H1 (cell line): Measurements from ENCODE around the gene SLC25A4. TPM values are rescaled to one million over a fixed set of nuclear protein-coding genes. Genes with fewer than 3 reads are reported as not detected.

Source experiments
- CTCF ChIA-PET: fragments of 300-600 bp; sonication (Branson Sonifier 250); formaldehyde crosslinking; loops from one replicate; lab custom pipeline; 2021; ENCODE audit not compliant: partially characterized antibody; lab: Charles Lee
- POLR2A ChIA-PET: fragments of 300-600 bp; sonication (Branson Sonifier 250); formaldehyde crosslinking; loops from one replicate; lab custom pipeline; 2021; ENCODE audit warnings: inconsistent platforms; ENCODE audit not compliant: partially characterized antibody; lab: Charles Lee
- DNase-seq, 2 experiments: peaks; one replicate each; pipeline versions ENCODE4 v3.0.0 to v3.0.0-alpha.2; 2010 to 2022; ENCODE audit warnings: low spot score in 2 of 2, low read depth in 1 of 2, mixed read lengths in 1 of 2
- FAIRE-seq: peaks from 2 replicates; lab custom pipeline; 2011; peaks lifted over from hg19 to GRCh38; lab: Jason Lieb, UNC
- H2AFZ ChIP-seq: 2 replicates; pipeline ENCODE4 v1.8.1; 2012; ENCODE audit warnings: low read length, inconsistent platforms
- H2AK5ac ChIP-seq: 2 replicates; pipeline ENCODE4 v1.6.1; 2013; ENCODE audit warnings: low read depth, low read length
- H2BK120ac ChIP-seq: replicated peaks from 2 replicates; pipeline ENCODE3; 2013; ENCODE audit warnings: low read depth, low read length, inconsistent platforms
- H2BK12ac ChIP-seq: 2 replicates; pipeline ENCODE4 v1.6.1; 2013; ENCODE audit warnings: low read depth, low read length
- H2BK15ac ChIP-seq: 2 replicates; pipeline ENCODE4 v1.6.1; 2013; ENCODE audit warnings: low read length
- H2BK20ac ChIP-seq: 2 replicates; pipeline ENCODE4 v1.6.1; 2013; ENCODE audit warnings: low read length
- H2BK5ac ChIP-seq: 2 replicates; pipeline ENCODE4 v1.6.1; 2013; ENCODE audit warnings: low read depth, low read length
- H3K14ac ChIP-seq: 2 replicates; pipeline ENCODE4 v1.6.1; 2013; ENCODE audit warnings: inconsistent platforms; ENCODE audit not compliant: insufficient read length
- H3K18ac ChIP-seq: 2 replicates; pipeline ENCODE4 v1.6.1; 2013; ENCODE audit warnings: low read length; ENCODE audit errors: extremely low read depth
- H3K23ac ChIP-seq: 2 replicates; pipeline ENCODE4 v1.6.1; 2013; ENCODE audit warnings: inconsistent platforms; ENCODE audit not compliant: insufficient read length
- H3K23me2 ChIP-seq: 2 replicates; pipeline ENCODE4 v1.6.1; 2013; ENCODE audit warnings: low read depth, low read length
- H3K27ac ChIP-seq: 2 replicates; pipeline ENCODE4 v1.6.1; 2011; ENCODE audit warnings: low read depth, low read length, inconsistent platforms
- H3K27me3 ChIP-seq, 4 experiments: replicated peaks in 1 of 4; 1 replicate in 1 of 4; 2 replicates in 3 of 4; pipeline versions ENCODE4 v1.6.1 to v1.8.1; 2011 to 2013; ENCODE audit warnings: low read length in 3 of 4, mild to moderate bottlenecking in 3 of 4, inconsistent platforms in 2 of 4, mixed read lengths in 2 of 4, moderate library complexity in 1 of 4; ENCODE audit not compliant: control insufficient read depth in 3 of 4, insufficient read depth in 3 of 4; ENCODE audit errors: extremely low read depth in 1 of 4
- H3K36me3 ChIP-seq, 4 experiments: 2 replicates each; pipeline versions ENCODE4 v1.6.1 to v1.8.1; 2011 to 2013; ENCODE audit warnings: mild to moderate bottlenecking in 4 of 4, low read length in 3 of 4, moderate library complexity in 2 of 4, control low read depth in 1 of 4, inconsistent platforms in 1 of 4; ENCODE audit not compliant: insufficient read depth in 4 of 4, control insufficient read depth in 2 of 4
- H3K4ac ChIP-seq: replicated peaks from 2 replicates; pipeline ENCODE3; 2013; ENCODE audit warnings: low read length, low read depth, mixed read lengths, inconsistent platforms; ENCODE audit not compliant: insufficient read length
- H3K4me1 ChIP-seq, 4 experiments: replicated peaks in 1 of 4; 1 replicate in 1 of 4; 2 replicates in 3 of 4; pipeline versions ENCODE4 v1.6.1 to v1.8.1; 2011 to 2013; ENCODE audit warnings: low read length in 3 of 4, inconsistent platforms in 2 of 4, mixed read lengths in 1 of 4; ENCODE audit not compliant: insufficient read depth in 4 of 4, control insufficient read depth in 3 of 4
- H3K4me2 ChIP-seq, 2 experiments: 2 replicates each; pipeline versions ENCODE4 v1.6.1 to v1.8.1; 2011 to 2013; ENCODE audit warnings: low read depth in 2 of 2, low read length in 2 of 2, control low read depth in 1 of 2, inconsistent platforms in 1 of 2, mild to moderate bottlenecking in 1 of 2; ENCODE audit not compliant: insufficient read depth in 1 of 2
- H3K4me3 ChIP-seq, 4 experiments: fragments of 200-600, 300-600 bp in 1 of 4; sonication (generic), shearing (Covaris generic), sonication (Bioruptor Twin) in 1 of 4; 2 replicates each; pipeline versions ENCODE4 v1.5.1 to v1.8.1; 2011 to 2016; ENCODE audit warnings: low read length in 4 of 4, low read depth in 3 of 4, control low read depth in 2 of 4, inconsistent platforms in 2 of 4, mild to moderate bottlenecking in 2 of 4, mixed read lengths in 1 of 4, moderate library complexity in 1 of 4; ENCODE audit not compliant: insufficient read depth in 2 of 4; ENCODE audit errors: extremely low read depth in 1 of 4
- H3K56ac ChIP-seq: replicated peaks from 2 replicates; pipeline ENCODE3; 2013; ENCODE audit warnings: low read depth, mild to moderate bottlenecking, mixed read lengths, low read length, inconsistent platforms; ENCODE audit not compliant: insufficient read length
- H3K79me1 ChIP-seq: 2 replicates; pipeline ENCODE4 v1.6.1; 2013; ENCODE audit warnings: low read depth, low read length, control low read depth
- H3K79me2 ChIP-seq, 2 experiments: 2 replicates each; pipeline versions ENCODE4 v1.6.1 to v1.8.1; 2012 to 2013; ENCODE audit warnings: low read length in 2 of 2, mild to moderate bottlenecking in 2 of 2, inconsistent platforms in 1 of 2; ENCODE audit not compliant: insufficient read depth in 2 of 2, control insufficient read depth in 1 of 2
- H3K9ac ChIP-seq, 4 experiments: replicated peaks in 1 of 4; 1 replicate in 1 of 4; 2 replicates in 3 of 4; pipeline versions ENCODE4 v1.6.1 to v1.8.1; 2011 to 2013; ENCODE audit warnings: low read depth in 3 of 4, low read length in 3 of 4, control low read depth in 2 of 4, mild to moderate bottlenecking in 2 of 4, moderate library complexity in 2 of 4, inconsistent platforms in 1 of 4; ENCODE audit errors: extremely low read depth in 1 of 4
- H3K9me3 ChIP-seq, 2 experiments: 2 replicates each; pipeline versions ENCODE4 v1.6.1 to v1.8.1; 2012 to 2013; ENCODE audit warnings: mild to moderate bottlenecking in 2 of 2, moderate library complexity in 2 of 2, control low read depth in 1 of 2, inconsistent platforms in 1 of 2, low read depth in 1 of 2, low read length in 1 of 2, mixed read lengths in 1 of 2; ENCODE audit not compliant: insufficient read depth in 2 of 2
- H4K20me1 ChIP-seq, 2 experiments: replicated peaks in 1 of 2; 2 replicates each; pipeline versions ENCODE3 to v1.8.1; 2011 to 2013; ENCODE audit warnings: inconsistent platforms in 2 of 2, low read length in 2 of 2, mild to moderate bottlenecking in 1 of 2; ENCODE audit not compliant: insufficient read depth in 2 of 2, control insufficient read depth in 1 of 2
- H4K5ac ChIP-seq: 2 replicates; pipeline ENCODE4 v1.6.1; 2013; ENCODE audit warnings: low read length, low read depth, mixed read lengths, inconsistent platforms; ENCODE audit not compliant: insufficient read length
- H4K8ac ChIP-seq: 2 replicates; pipeline ENCODE4 v1.8.0; 2013; ENCODE audit warnings: mild to moderate bottlenecking, moderate library complexity, low read length, inconsistent platforms; ENCODE audit not compliant: insufficient read depth; ENCODE audit errors: extremely low read depth
- H4K91ac ChIP-seq: replicated peaks from 2 replicates; pipeline ENCODE3; 2013; ENCODE audit warnings: low read length, mixed read lengths, inconsistent platforms; ENCODE audit not compliant: insufficient read length
- ASH2L ChIP-seq: fragments of 200-600, 300-600 bp; sonication (generic); IDR thresholded peaks from one replicate; pipeline ENCODE4 v1.7.1; 2017; ENCODE audit warnings: low read length
- CBX8 ChIP-seq: fragments of 300-800, 300-1000 bp; sonication (generic); IDR thresholded peaks from 2 replicates; pipeline ENCODE4 v1.7.1; 2016; ENCODE audit warnings: low read depth, low read length, borderline replicate concordance
- CHD1 ChIP-seq: IDR thresholded peaks from 2 replicates; pipeline ENCODE4 v1.6.1; 2012; ENCODE audit warnings: low read depth, low read length, improper control_type of control experiment
- CTBP2 ChIP-seq: IDR thresholded peaks from 2 replicates; pipeline ENCODE4 v1.7.0; 2011; ENCODE audit warnings: borderline replicate concordance, mild to moderate bottlenecking, moderate library complexity, mixed read lengths, low read length; ENCODE audit not compliant: insufficient read depth, insufficient read length
- EZH2 ChIP-seq: fragments of 200-600 bp; sonication (generic); IDR thresholded peaks from 2 replicates; pipeline ENCODE4 v1.7.1; 2012; ENCODE audit warnings: low read depth, mild to moderate bottlenecking, moderate library complexity, low read length, inconsistent platforms; ENCODE audit not compliant: severe bottlenecking
- RBBP5 ChIP-seq: IDR thresholded peaks from 2 replicates; pipeline ENCODE4 v1.7.1; 2012; ENCODE audit warnings: low read depth, mild to moderate bottlenecking, inconsistent platforms, low read length, moderate library complexity, borderline replicate concordance
- SAP30 ChIP-seq: fragments of 300-600 bp; sonication (generic); IDR thresholded peaks from 2 replicates; pipeline ENCODE4 v1.7.1; 2012; ENCODE audit warnings: low read length, moderate library complexity, mild to moderate bottlenecking, inconsistent platforms; ENCODE audit not compliant: insufficient read depth, insufficient replicate concordance
- ZNF274 ChIP-seq: IDR thresholded peaks from 2 replicates; pipeline ENCODE4 v1.7.0; 2012; ENCODE audit warnings: low read length, borderline replicate concordance; ENCODE audit errors: extremely low read depth
- WGBS, 2 experiments: shearing (Covaris generic) in 1 of 2; methylation state at CpG; one replicate each; pipeline versions ENCODE4 v1.1.6 to v1.1.7; 2013 to 2015; ENCODE audit warnings: low lambda C conversion rate in 2 of 2, mixed read lengths in 2 of 2, inconsistent platforms in 1 of 2, low coverage in 1 of 2, missing lambda C conversion rate in 1 of 2; ENCODE audit not compliant: insufficient replicate concordance in 2 of 2, insufficient coverage in 1 of 2, insufficient read length in 1 of 2; ENCODE audit errors: extremely low coverage in 1 of 2, missing lambda C conversion rate in 1 of 2; 5-methylcytosine and 5-hydroxymethylcytosine counted together
- polyA plus RNA-seq, 7 experiments: library from polyadenylated mRNA; depleted of rRNA in 3 of 7; stranded (reverse) in 5 of 7; unstranded in 2 of 7; fragments of >200 nt in 5 of 7; fragments of 200-250 nt in 2 of 7; gene quantifications; 1 replicate in 5 of 7; 2 replicates in 1 of 7; 4 replicates in 1 of 7; pipeline versions ENCODE4 v1.2.1 to v1.2.3, GENCODE V29; 2011 to 2013; ENCODE audit warnings: missing spikeins in 2 of 7, mixed read lengths in 2 of 7
- total RNA-seq: library from RNA; stranded (reverse); fragmentation: NEBNext Ultra II Directional; extraction: Animal tissue kit (Norgen Biotek cat#: 25700); gene quantifications from 2 replicates; pipeline ENCODE4 v1.2.1, GENCODE V29; 2021

SLC25A4 gene
- total and polyA plus RNA-seq, 2 of the 8 experiments (the other 6 are each of a cell fraction or from before 2014, with no cell fraction given): 41.3 to 42.0 TPM

DNA sequence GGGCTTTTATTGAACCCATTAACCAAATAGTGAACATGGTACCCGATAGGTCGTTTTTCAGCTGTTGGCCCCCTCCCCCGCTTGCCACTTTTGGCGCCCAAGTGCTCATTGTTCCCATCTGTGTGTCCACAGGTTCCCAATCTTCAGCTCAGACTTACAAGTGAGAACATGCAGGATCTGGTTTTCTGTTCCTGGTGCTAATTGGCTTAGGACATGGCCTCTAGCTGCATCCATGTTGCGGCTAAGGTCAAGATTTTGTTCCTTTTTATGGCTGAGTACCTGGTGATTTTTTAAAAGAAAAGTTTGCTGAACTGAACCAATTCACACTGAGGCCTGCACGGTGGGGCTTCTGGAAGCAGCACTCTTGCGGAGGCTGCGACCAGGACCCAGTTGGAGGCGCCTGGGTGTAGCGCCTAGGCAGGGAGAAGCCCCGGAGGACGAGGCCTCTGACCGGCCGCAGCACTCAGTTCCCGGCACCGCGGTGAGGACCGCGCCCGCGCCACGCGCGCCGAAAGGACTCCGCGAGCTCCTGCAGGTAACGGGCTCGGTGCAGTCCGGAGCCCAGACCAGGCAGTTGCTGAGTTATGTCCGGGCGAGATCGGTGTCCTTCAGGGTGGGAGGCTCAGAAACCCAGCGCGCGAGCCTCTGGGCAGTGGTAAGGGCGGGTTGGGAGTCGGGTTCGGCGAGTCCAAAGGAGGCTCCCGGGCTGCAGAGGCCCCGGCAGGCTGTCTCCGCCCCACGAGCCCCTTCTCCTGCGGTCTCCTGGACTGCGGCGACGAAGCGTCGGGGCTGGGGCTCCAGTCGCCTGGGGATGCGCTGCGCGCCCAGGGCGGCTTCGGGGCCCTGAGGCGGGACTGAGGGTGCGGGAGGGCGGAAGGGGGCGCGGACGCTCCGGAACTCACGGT lies 15.8 kb upstream of the SLC25A4 start:
- H3K79me1 ChIP-seq: no peaks in the 10 kb centered on the region
- peak overlapping the region; percentile 43 for H2AFZ ChIP-seq
- no peak for FAIRE-seq
- no peaks in the 10 kb centered on the region; a peak in 1 of 4 replicates for H3K9me3 ChIP-seq
- peaks cover 11% of the 10 kb centered on the region; the same call in 1 of the 2 replicates for H3K23me2 ChIP-seq
- POLR2A ChIA-PET: interaction anchor here (1.0 to 3.1 kb wide), 6 partner anchors 10 to 108 kb away, joined by 3 to 17 read pairs (median 4); partner anchors contain the start of gene SLC25A4
- H3K4me3 ChIP-seq: peak overlapping the region; percentile 47 to 70 (median 60)
- CTCF ChIA-PET: interaction anchor here (0.5 to 2.2 kb wide), 10 partner anchors 11 to 219 kb away, joined by 3 to 13 read pairs (median 4); partner anchors contain the start of genes HELT and SLC25A4
- no peak overlapping the region for H3K14ac ChIP-seq
- peak in 1 of 2 experiments; percentile 77 for DNase-seq
- H4K20me1 ChIP-seq: no peaks in the 10 kb centered on the region
- peak overlapping the region; percentile 78 for H4K5ac ChIP-seq
- peak overlapping the region; percentile 89 to 90 for H3K4me2 ChIP-seq
- peak overlapping the region; percentile 88 for H3K4ac ChIP-seq
- peak overlapping the region; percentile 65; the same call in 1 of the 2 replicates for H2BK20ac ChIP-seq
- peaks cover 1 to 22% (median 17%) of the 10 kb centered on the region in 4 experiments for H3K27me3 ChIP-seq
- H2BK15ac ChIP-seq: 0 out of 2 replicates have a peak overlapping the region, but pooled peaks have one; percentile 63
- 13% methylated on average over 51 of the region's 64 CpGs; no CpG with 5 or more reads in 1 of the 2 experiments for WGBS, 2 experiments
- H2BK12ac ChIP-seq: no peak overlapping the region; the same call in 1 of the 2 replicates
- no peak overlapping the region for H3K27ac ChIP-seq
- H3K18ac ChIP-seq: peak overlapping the region; percentile 88
- H3K56ac ChIP-seq: peak overlapping the region; percentile 64
- H2AK5ac ChIP-seq: no peak overlapping the region
- peak overlapping the region in 3 of 4 experiments; percentile 28 to 39 (median 29); a peak in 3 of 7 replicates for H3K9ac ChIP-seq
- no peaks in the 10 kb centered on the region for H3K79me2 ChIP-seq
- peak overlapping the region; percentile 84 for H2BK120ac ChIP-seq
- peaks cover 4 to 8% (median 6%) of the 10 kb centered on the region in 4 experiments; a peak in 6 of 7 replicates for H3K4me1 ChIP-seq
- no peaks in the 10 kb centered on the region for H3K36me3 ChIP-seq
- peak overlapping the region; percentile 96 for H4K8ac ChIP-seq
- H2BK5ac ChIP-seq: peak overlapping the region; percentile 62; the same call in 1 of the 2 replicates
- peak overlapping the region; percentile 96 for H4K91ac ChIP-seq
- no peak overlapping the region for H3K23ac ChIP-seq
- TF ChIP-seq CHD1 (no peak), ZNF274 (no peak), CTBP2 (no peak), CBX8 (no peak), RBBP5 (0 out of 2 replicates have a peak, but pooled peaks have one; percentile 32), SAP30 (no peak), EZH2 (peak; percentile 51), ASH2L (peak; percentile 31)
